SK-N-SH treated with all-trans-retinoic acid at 6 μM for 48 hours (cell line): ENCODE results near the gene VPS35L.

Source experiments
- CREB5 ChIP-seq: fragments of 250-450 bp; sonication (Bioruptor Pico); IDR thresholded peaks from 2 replicates; pipeline ENCODE4 v1.5.1; 2020; ENCODE audit warnings: low read depth, mild to moderate bottlenecking, moderate library complexity
- CSDC2 ChIP-seq: fragments of 250-450 bp; sonication (Bioruptor Pico); IDR thresholded peaks from 2 replicates; pipeline ENCODE4 v1.5.0; 2020; ENCODE audit warnings: mild to moderate bottlenecking, moderate library complexity
- CSRNP3 ChIP-seq: fragments of 250-450 bp; sonication (Bioruptor Pico); IDR thresholded peaks from 2 replicates; pipeline ENCODE4 v1.5.1; 2021; ENCODE audit warnings: mild to moderate bottlenecking, moderate library complexity
- ESRRG ChIP-seq: fragments of 250-450 bp; sonication (Bioruptor Pico); IDR thresholded peaks from 2 replicates; pipeline ENCODE4 v1.6.1; 2021; ENCODE audit warnings: mild to moderate bottlenecking
- GLIS3 ChIP-seq: fragments of 250-450 bp; sonication (Bioruptor Pico); IDR thresholded peaks from 2 replicates; pipeline ENCODE4 v1.5.0; 2020; ENCODE audit warnings: mild to moderate bottlenecking, moderate library complexity
- OSR1 ChIP-seq: fragments of 250-450 bp; sonication (Bioruptor Pico); IDR thresholded peaks from 2 replicates; pipeline ENCODE4 v1.8.0; 2022; ENCODE audit warnings: moderate library complexity, mild to moderate bottlenecking, inconsistent platforms
- PATZ1 ChIP-seq: fragments of 250-450 bp; sonication (Bioruptor Pico); IDR thresholded peaks from 2 replicates; pipeline ENCODE4 v1.8.0; 2020; ENCODE audit warnings: mild to moderate bottlenecking, moderate library complexity, borderline replicate concordance
- POU6F1 ChIP-seq: fragments of 250-450 bp; sonication (Bioruptor Pico); IDR thresholded peaks from 2 replicates; pipeline ENCODE4 v1.8.0; 2021; ENCODE audit warnings: low read depth, mild to moderate bottlenecking, moderate library complexity, borderline replicate concordance
- PPARA ChIP-seq: fragments of 250-450 bp; sonication (Bioruptor Pico); IDR thresholded peaks from 2 replicates; pipeline ENCODE4 v1.5.0; 2020; ENCODE audit warnings: mild to moderate bottlenecking, borderline replicate concordance
- RARB ChIP-seq: fragments of 250-450 bp; sonication (Bioruptor Pico); IDR thresholded peaks from 2 replicates; pipeline ENCODE4 v1.8.0; 2021; ENCODE audit warnings: mild to moderate bottlenecking, moderate library complexity
- SNAI2 ChIP-seq: fragments of 250-450 bp; sonication (Bioruptor Pico); IDR thresholded peaks from 2 replicates; pipeline ENCODE4 v1.5.0; 2020; ENCODE audit warnings: mild to moderate bottlenecking, moderate library complexity
- TSHZ2 ChIP-seq: fragments of 250-450 bp; sonication (Bioruptor Pico); IDR thresholded peaks from 2 replicates; pipeline ENCODE4 v1.5.0; 2020; ENCODE audit warnings: mild to moderate bottlenecking, moderate library complexity
- ZFP30 ChIP-seq: fragments of 450-650 bp; formaldehyde crosslinking; IDR thresholded peaks from 2 replicates; pipeline ENCODE4 v1.5.0; 2022; ENCODE audit warnings: mild to moderate bottlenecking, moderate library complexity

GRCh38 chr16:19610200-19610599, 54.7 kb downstream of the VPS35L start:
- TF ChIP-seq PATZ1 (CRISPR knock-in tag) (no peak), TSHZ2 (no peak), ZFP30 (CRISPR knock-in tag) (no peak), PPARA (CRISPR knock-in tag) (no peak), CSDC2 (CRISPR knock-in tag) (no peak), CSRNP3 (CRISPR knock-in tag) (no peak), RARB (CRISPR knock-in tag) (no peak), SNAI2 (no peak), ESRRG (no peak), POU6F1 (CRISPR knock-in tag) (no peak), OSR1 (no peak), GLIS3 (CRISPR knock-in tag) (no peak), CREB5 (no peak)
